Subcutaneous adipose tissue (tissue), 4 donors: ENCODE results near the gene DTNA. TPM values are rescaled to one million over a fixed set of nuclear protein-coding genes. Genes with fewer than 3 reads are reported as not detected.

ENCODE experiments used
- CTCF ChIP-seq: fragments of 450-650 bp; IDR thresholded peaks from one replicate; pipeline ENCODE4 v1.5.1; 2016; ENCODE audit warnings: low read depth, mild to moderate bottlenecking, control low read depth, antibody characterized with exemption, moderate library complexity
- total RNA-seq, 4 donors: library from RNA; depleted of rRNA; stranded (reverse); fragments of >200 nt; gene quantifications; one replicate each; pipeline ENCODE4 v1.1.0, GENCODE V29; 2016

DTNA gene
- total RNA-seq, 4 donors from 2014 or later = 16.0 to 38.8 (median 25.3) TPM

- TF ChIP-seq CTCF = no peak
Measured at GRCh38 chr18:34726286-34727004, 16.3 kb downstream of the DTNA start.

DNA sequence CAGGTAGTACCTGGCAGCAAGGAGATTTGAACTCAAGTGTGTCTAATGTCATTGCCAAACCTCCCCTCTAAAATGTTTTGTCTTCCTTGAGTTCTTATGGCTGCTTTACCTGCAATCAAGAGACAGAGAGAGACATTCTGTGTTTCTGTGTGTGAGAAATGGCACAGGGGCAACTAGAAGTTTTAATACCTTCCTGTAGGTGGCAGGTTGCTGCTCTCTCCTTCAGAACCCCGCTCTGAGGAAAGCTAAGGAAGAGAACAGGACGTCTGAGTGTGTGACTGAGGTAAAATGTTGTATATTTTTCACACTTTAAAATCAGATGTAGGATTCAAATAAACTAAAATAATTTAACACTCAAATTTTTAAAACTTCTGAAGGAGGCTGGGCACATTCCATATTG is 19.2 kb downstream of the DTNA start:
- no peak for TF ChIP-seq CTCF

DNA sequence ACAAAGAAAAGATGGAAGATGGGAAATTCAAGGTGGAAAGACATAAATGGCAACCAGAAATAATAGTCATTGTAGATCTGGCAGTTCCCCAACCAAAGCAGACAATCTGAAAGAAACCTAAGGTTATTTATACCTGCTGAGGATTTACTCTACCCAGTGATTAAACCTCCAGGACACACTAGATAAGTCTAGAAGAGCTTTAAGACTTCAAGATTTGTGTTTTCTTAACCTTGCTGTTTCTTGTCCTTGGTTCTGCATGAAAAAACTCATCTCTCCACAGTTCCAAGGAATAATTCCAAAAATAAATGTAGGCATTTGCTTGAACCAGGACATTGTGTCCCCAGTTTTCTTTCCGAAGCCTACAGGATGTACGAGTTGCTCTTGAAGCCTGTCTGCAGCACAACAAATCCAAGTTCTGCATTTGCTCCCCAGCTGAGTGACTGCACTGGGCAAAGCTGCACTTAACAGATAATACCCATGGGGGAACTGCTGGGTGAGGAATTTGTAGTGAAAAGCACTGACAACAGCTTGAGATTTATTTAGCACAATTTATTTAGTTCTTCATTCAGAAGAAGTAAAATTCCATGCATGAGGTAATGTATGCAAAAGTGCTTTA is 19.8 kb downstream of the DTNA start:
- TF ChIP-seq CTCF = no peak

GRCh38 chr18:34730774-34731173 is 20.7 kb downstream of the DTNA start:
- no peak for TF ChIP-seq CTCF

GRCh38 chr18:34734056-34734455 is 24.0 kb downstream of the DTNA start:
- TF ChIP-seq CTCF = no peak

DNA sequence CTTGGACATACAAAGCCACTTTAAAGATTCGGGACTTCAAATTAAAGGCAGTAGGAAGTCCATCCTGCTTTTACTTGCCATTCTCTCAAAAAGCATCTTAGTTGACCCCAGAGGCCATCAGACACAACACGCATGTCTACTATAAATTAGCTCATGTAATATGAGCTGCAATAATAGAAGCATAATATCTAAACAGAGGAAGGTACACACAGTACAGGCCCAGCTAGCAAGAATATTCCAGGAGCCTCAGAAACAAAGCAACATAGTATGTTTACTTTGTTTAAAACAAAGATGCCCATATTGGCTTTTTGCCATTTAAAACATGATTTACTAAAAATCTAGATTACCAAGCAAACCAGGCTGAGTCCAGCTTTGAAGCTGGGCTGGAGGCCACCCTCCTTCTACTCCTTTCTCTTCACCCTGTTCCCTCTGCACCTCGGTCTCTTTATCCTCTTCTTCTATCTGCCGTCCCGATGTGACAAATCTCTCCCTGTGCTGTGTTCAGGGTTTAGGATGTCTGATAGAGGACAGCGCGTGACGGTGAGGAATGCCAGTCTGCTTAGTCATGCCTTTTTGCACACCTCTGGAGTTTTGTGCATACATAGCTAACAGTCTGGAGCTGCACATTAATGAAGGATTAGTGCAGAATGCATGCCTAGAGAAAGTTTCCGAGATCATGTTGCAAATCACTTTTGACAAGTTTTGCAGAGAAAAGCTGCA is 28.2 kb downstream of the DTNA start:
- no peak for TF ChIP-seq CTCF

DNA sequence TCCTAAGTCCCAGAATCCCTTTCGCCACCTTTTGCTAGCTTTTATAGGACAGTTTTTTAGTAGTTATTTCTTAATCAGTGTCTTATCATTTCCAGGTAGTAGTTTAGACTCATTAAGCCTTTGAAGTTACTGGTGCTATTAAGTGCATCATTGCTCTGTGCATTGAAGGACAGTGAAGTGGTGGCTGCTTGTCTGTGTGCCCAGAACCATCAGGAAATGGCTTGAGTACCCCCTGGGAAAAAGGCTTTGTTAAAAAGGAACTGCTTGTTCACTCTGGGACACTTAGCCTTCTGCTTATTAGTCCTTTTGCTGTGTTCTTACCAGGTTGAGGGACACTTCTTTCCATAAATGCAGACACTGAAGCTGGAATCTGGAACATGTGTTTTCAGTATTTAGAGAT is 30.0 kb downstream of the DTNA start:
- TF ChIP-seq CTCF = no peak
